ENCODE measurements around the gene ZNF804A. TPM values are rescaled to one million over a fixed set of nuclear protein-coding genes. Genes with fewer than 3 reads are reported as not detected.
"Not testable (repeated sequence)": the region's sequence is repeated elsewhere in the genome, so short reads cannot be mapped to it uniquely, and the experiment has no call there.

Gene ZNF804A
- total and polyA plus RNA-seq, 2 of the 4 experiments (the other 2 are of a cell fraction), result 2.2 to 2.7 TPM

DNA sequence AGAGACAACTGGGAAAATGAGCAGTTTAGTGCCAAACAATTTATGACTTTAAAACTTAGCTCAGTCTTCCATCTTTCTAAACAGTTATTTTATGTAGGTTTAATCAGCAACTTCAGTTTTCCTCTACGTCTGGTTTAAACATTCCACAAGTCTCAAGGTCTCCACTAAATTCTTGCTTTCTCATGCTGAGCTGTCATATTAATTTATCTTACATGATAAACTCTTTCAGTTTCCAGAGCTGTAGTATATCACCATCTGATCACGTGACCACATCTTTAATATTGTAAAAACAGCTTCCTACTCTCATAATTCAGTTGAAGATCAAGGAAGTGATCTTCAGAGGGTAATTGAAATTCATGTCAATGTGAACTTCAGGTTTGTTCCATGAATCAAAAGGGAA, 158.6 kb downstream of the ZNF804A start:
- H3K56ac ChIP-seq (ENCODE audit: extremely low read depth, insufficient read depth, low read length), result no peak overlapping the region
- dilution Hi-C loops (cut with HindIII; ENCODE audit: low sequenced_read_pairs, unreplicated experiment), result no loop called here
- CTCF ChIA-PET, result no interaction called here

DNA sequence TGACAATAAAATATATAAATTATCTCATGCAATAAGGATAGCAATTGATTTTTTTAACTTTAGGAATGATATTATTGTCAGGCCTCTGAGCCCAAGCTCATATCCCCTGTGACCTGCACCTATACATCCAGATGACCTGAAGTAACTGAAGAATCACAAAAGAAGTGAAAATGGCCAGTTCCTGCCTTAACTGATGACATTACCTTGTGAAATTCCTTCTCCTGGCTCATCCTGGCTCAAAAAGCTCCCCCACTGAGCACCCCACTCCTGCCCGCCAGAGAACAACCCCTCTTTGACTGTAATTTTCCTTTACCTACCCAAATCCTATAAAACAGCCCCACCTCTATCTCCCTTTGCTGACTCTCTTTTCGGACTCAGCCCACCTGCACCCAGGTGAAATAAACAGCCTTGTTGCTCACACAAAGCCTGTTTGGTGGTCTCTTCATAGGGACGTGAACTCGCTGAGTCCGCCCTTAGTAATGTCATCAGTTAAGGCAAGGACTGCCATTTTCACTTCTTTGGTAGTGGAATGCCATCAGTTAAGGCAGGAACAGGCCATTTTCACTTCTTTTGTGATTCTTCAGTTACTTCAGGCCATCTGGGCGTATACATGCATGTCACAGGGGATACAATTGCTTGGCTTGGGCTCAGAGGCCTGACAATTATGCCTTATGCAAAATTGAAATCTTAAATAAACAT, 161.4 kb downstream of the ZNF804A start:
- CTCF ChIA-PET; H3K36me3 ChIP-seq (ENCODE audit: control insufficient read depth, insufficient read depth, low read length); H3K27me3 ChIP-seq (ENCODE audit: control insufficient read depth, insufficient read depth, low read length); DNase-seq; H2BK120ac ChIP-seq (ENCODE audit: low read depth, low read length); dilution Hi-C loops (cut with HindIII; ENCODE audit: low sequenced_read_pairs, unreplicated experiment); H4K20me1 ChIP-seq (ENCODE audit: insufficient read depth, low read length); H4K5ac ChIP-seq (ENCODE audit: low read depth, low read length); H4K8ac ChIP-seq (ENCODE audit: low read depth in 2 of 2, low read length in 2 of 2); H3K56ac ChIP-seq (ENCODE audit: extremely low read depth, insufficient read depth, low read length); H3K9me3 ChIP-seq (ENCODE audit: control insufficient read depth, insufficient read depth, low read length); H3K4me3 ChIP-seq (ENCODE audit: insufficient read depth, low read depth, low read length); H2BK20ac ChIP-seq (ENCODE audit: low read depth, low read length); H3K27ac ChIP-seq (ENCODE audit: insufficient read depth, low read length); H3K14ac ChIP-seq (replicated peaks; ENCODE audit: low read depth, low read length); H2AK5ac ChIP-seq (ENCODE audit: low read depth, low read length); H3K79me1 ChIP-seq (ENCODE audit: low read depth in 1 of 2, low read length in 2 of 2); H3K9ac ChIP-seq (ENCODE audit: low read depth, low read length); H3K23ac ChIP-seq (ENCODE audit: low read depth, low read length); in situ Hi-C loops (cut with MboI; ENCODE audit: low sequenced_read_pairs); H2AK9ac ChIP-seq (replicated peaks; ENCODE audit: low read depth, low read length, poor library complexity); BruUV-seq (replicated peaks); H3K18ac ChIP-seq (ENCODE audit: low read depth, low read length); H3K4ac ChIP-seq (ENCODE audit: low read depth, low read length); H3K9me1 ChIP-seq (ENCODE audit: insufficient read depth, low read length); H2BK5ac ChIP-seq (ENCODE audit: low read depth, low read length, poor library complexity, severe bottlenecking); H3K4me1 ChIP-seq (ENCODE audit: control insufficient read depth, insufficient read depth, low read length); H2BK15ac ChIP-seq (ENCODE audit: low read depth, low read length); H4K91ac ChIP-seq (ENCODE audit: insufficient read depth, low read depth, low read length); ATAC-seq (ENCODE audit: low read depth); H2AFZ ChIP-seq (replicated peaks; ENCODE audit: low read length, poor library complexity); H3K4me2 ChIP-seq (ENCODE audit: low read depth, low read length): not testable (repeated sequence)
- intact Hi-C loops (cut with micrococcal nuclease), result loop anchor here (10.0 kb wide), 1 partner anchor 125 kb away; no protein-coding TSS in a partner anchor
- POLR2A ChIA-PET (ENCODE audit: unreplicated experiment), result interaction anchor here (0.6 kb wide), 1 partner anchor 16 kb away, joined by 3 read pairs; no protein-coding TSS in a partner anchor
- 80% methylated on average over 1 of the region's 6 CpGs; no CpG with 5 or more reads in 1 of the 2 experiments for WGBS, 2 experiments (ENCODE audit: extremely low coverage in 2 of 2, insufficient read length in 1 of 2)

More for the DNA sequence above, 158.6 kb downstream of the ZNF804A start:
- H3K36me3 ChIP-seq (ENCODE audit: control insufficient read depth, insufficient read depth, low read length), result no peaks in the 10 kb centered on the region
- no peaks in the 10 kb centered on the region for H4K20me1 ChIP-seq (ENCODE audit: insufficient read depth, low read length)
- H2AK9ac ChIP-seq (replicated peaks; ENCODE audit: low read depth, low read length, poor library complexity), result no peak overlapping the region
- H2BK120ac ChIP-seq (ENCODE audit: low read depth, low read length), result no peak overlapping the region
- in situ Hi-C loops (cut with MboI; ENCODE audit: low sequenced_read_pairs), result no loop called here
- H3K27me3 ChIP-seq (ENCODE audit: control insufficient read depth, insufficient read depth, low read length), result no peaks in the 10 kb centered on the region
- H3K9ac ChIP-seq (ENCODE audit: low read depth, low read length), result no peak overlapping the region
- H3K9me3 ChIP-seq (ENCODE audit: control insufficient read depth, insufficient read depth, low read length), result no peaks in the 10 kb centered on the region
- no peak overlapping the region for H2BK20ac ChIP-seq (ENCODE audit: low read depth, low read length)
- H2BK15ac ChIP-seq (ENCODE audit: low read depth, low read length), result no peak overlapping the region
- ATAC-seq (ENCODE audit: low read depth) (peak; percentile 14; the same call in 1 of the 2 replicates), DNase-seq (peak; percentile 28)
- no peak overlapping the region for H3K4me3 ChIP-seq (ENCODE audit: insufficient read depth, low read depth, low read length)
- H4K5ac ChIP-seq (ENCODE audit: low read depth, low read length), result no peak overlapping the region
- no peak overlapping the region for H2AFZ ChIP-seq (replicated peaks; ENCODE audit: low read length, poor library complexity)
- no peak overlapping the region for H3K14ac ChIP-seq (replicated peaks; ENCODE audit: low read depth, low read length)
- H4K91ac ChIP-seq (ENCODE audit: insufficient read depth, low read depth, low read length), result no peak overlapping the region
- peak overlapping the region; percentile 36; the same call in 1 of the 2 replicates for H3K18ac ChIP-seq (ENCODE audit: low read depth, low read length)
- no peaks in the 10 kb centered on the region; a peak in 1 of 4 replicates for H3K79me1 ChIP-seq (ENCODE audit: low read depth in 1 of 2, low read length in 2 of 2)
- WGBS, 2 experiments (ENCODE audit: extremely low coverage in 2 of 2, insufficient read length in 1 of 2), result no CpG with 5 or more reads among the region's 2 CpGs
- POLR2A ChIA-PET (ENCODE audit: unreplicated experiment), result no interaction called here
- H3K4me1 ChIP-seq (ENCODE audit: control insufficient read depth, insufficient read depth, low read length), result no peaks in the 10 kb centered on the region
- H4K8ac ChIP-seq (ENCODE audit: low read depth in 2 of 2, low read length in 2 of 2), result no peak overlapping the region
- peak overlapping the region; percentile 45; the same call in 1 of the 2 replicates for H3K4me2 ChIP-seq (ENCODE audit: low read depth, low read length)
- H2AK5ac ChIP-seq (ENCODE audit: low read depth, low read length), result no peak overlapping the region
- H3K27ac ChIP-seq (ENCODE audit: insufficient read depth, low read length), result no peak overlapping the region
- H3K9me1 ChIP-seq (ENCODE audit: insufficient read depth, low read length), result no peaks in the 10 kb centered on the region
- no TSS peak for BruUV-seq (replicated peaks)
- TF ChIP-seq MAZ (IDR thresholded peaks at IDR 0.05; ENCODE audit: borderline replicate concordance, low read depth, low read length), result no peak
- no peak for TF ChIP-seq POLR2A (IDR thresholded peaks at IDR 0.05; ENCODE audit: low read depth, low read length)
- TF ChIP-seq CHD1 (IDR thresholded peaks at IDR 0.05; ENCODE audit: low read depth, low read length), result no peak
- no peak for TF ChIP-seq FOS (IDR thresholded peaks at IDR 0.05; ENCODE audit: low read depth, low read length)
- TF ChIP-seq BHLHE40 (IDR thresholded peaks at IDR 0.05; ENCODE audit: low read depth, low read length), result no peak
- no peak for TF ChIP-seq RCOR1 (IDR thresholded peaks at IDR 0.05; ENCODE audit: insufficient replicate concordance, low read length)
- TF ChIP-seq, protein P1, sequence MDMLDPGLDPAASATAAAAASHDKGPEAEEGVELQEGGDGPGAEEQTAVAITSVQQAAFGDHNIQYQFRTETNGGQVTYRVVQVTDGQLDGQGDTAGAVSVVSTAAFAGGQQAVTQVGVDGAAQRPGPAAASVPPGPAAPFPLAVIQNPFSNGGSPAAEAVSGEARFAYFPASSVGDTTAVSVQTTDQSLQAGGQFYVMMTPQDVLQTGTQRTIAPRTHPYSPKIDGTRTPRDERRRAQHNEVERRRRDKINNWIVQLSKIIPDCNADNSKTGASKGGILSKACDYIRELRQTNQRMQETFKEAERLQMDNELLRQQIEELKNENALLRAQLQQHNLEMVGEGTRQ (IDR thresholded peaks at IDR 0.05; ENCODE audit: low read depth, low read length), result peak; percentile 64; the same call in 1 of the 2 replicates
- TF ChIP-seq RAD21 (IDR thresholded peaks at IDR 0.05; ENCODE audit: low read length), result no peak
- TF ChIP-seq RFX5 (IDR thresholded peaks at IDR 0.05; ENCODE audit: low read depth, low read length), result no peak
- no peak overlapping the region for H2BK5ac ChIP-seq (ENCODE audit: low read depth, low read length, poor library complexity, severe bottlenecking)
- no peak overlapping the region for H3K4ac ChIP-seq (ENCODE audit: low read depth, low read length)
- H3K23ac ChIP-seq (ENCODE audit: low read depth, low read length), result no peak overlapping the region
- intact Hi-C loops (cut with micrococcal nuclease), result no loop called here
